A549 (cell line): ENCODE data around the gene MAPK13. TPM values are rescaled to one million over a fixed set of nuclear protein-coding genes. Genes with fewer than 3 reads are reported as not detected.

Experiments used
- ATAC-seq, 2 experiments: fragments of 200-7000 bp in 1 of 2; fragments of >200 bp in 1 of 2; cut with Nextera tagmentation in 1 of 2; cut with Tn5 transposase in 1 of 2; 3 replicates each; pipeline versions ENCODE4 v1.8.0 to v1.9.1; 2018 to 2020; ENCODE audit warnings: mild to moderate bottlenecking in 1 of 2, moderate library complexity in 1 of 2
- CTCF ChIA-PET: fragments of 300-600 bp; sonication (Branson Sonifier 250); formaldehyde crosslinking; extraction: SDS; loops from one replicate; lab custom pipeline; 2021; ENCODE audit warnings: antibody characterized with exemption, inconsistent platforms; lab: Yijun Ruan, JAX
- POLR2A ChIA-PET: fragments of 350-600 bp; formaldehyde crosslinking; extraction: SDS; loops from one replicate; lab custom pipeline; 2021; ENCODE audit warnings: antibody characterized with exemption, inconsistent platforms; lab: Yijun Ruan, JAX
- DNase-seq, 2 experiments: peaks; one replicate each; pipeline versions ENCODE4 v3.0.0 to v3.0.0-alpha.2; 2011 to 2016; ENCODE audit warnings: low read depth in 1 of 2, low spot score in 1 of 2
- FAIRE-seq: peaks from 2 replicates; lab custom pipeline; 2011; peaks lifted over from hg19 to GRCh38; lab: Jason Lieb, UNC
- H3K27ac ChIP-seq, 2 experiments: fragments of >200 bp; sonication (Bioruptor Twin); formaldehyde crosslinking; 3 replicates each; pipeline ENCODE4 v1.5.1; 2016 to 2017
- H3K4me1 ChIP-seq: fragments of >200 bp; sonication (Bioruptor Twin); formaldehyde crosslinking; 3 replicates; pipeline ENCODE4 v1.6.1; 2016
- H3K4me2 ChIP-seq: fragments of >200 bp; sonication (Bioruptor Twin); formaldehyde crosslinking; 3 replicates; pipeline ENCODE4 v1.6.1; 2016
- H3K4me3 ChIP-seq: fragments of >200 bp; sonication (Bioruptor Twin); formaldehyde crosslinking; 3 replicates; pipeline ENCODE4 v1.5.1; 2016
- H3K9me3 ChIP-seq: fragments of >200 bp; sonication (Bioruptor Twin); formaldehyde crosslinking; 3 replicates; pipeline ENCODE4 v1.6.1; 2016
- CEBPB ChIP-seq, 2 experiments: fragments of >200 bp in 1 of 2; sonication (Bioruptor Twin) in 1 of 2; formaldehyde crosslinking in 1 of 2; IDR thresholded peaks; 2 replicates each; pipeline ENCODE4 v1.6.1; 2012 to 2016
- CHD4 ChIP-seq: fragments of 200-600 bp; sonication (generic); IDR thresholded peaks from 2 replicates; pipeline ENCODE4 v1.6.1; 2016; ENCODE audit warnings: antibody characterized with exemption, mild to moderate bottlenecking, borderline replicate concordance
- CTCF ChIP-seq: fragments of >200 bp; sonication (Bioruptor Twin); formaldehyde crosslinking; IDR thresholded peaks from 3 replicates; pipeline ENCODE4 v1.5.1; 2016
- E2F6 ChIP-seq: IDR thresholded peaks from 2 replicates; pipeline ENCODE4 v1.6.1; 2012; ENCODE audit warnings: low read depth, borderline replicate concordance
- ESRRA ChIP-seq: fragments of 150-350 bp; IDR thresholded peaks from 2 replicates; pipeline ENCODE4 v1.6.1; 2014; ENCODE audit warnings: mild to moderate bottlenecking, low read length, borderline replicate concordance
- FOSB ChIP-seq: fragments of 250-450 bp; sonication (Bioruptor Pico); IDR thresholded peaks from 2 replicates; pipeline ENCODE4 v1.5.0; 2020; ENCODE audit warnings: mild to moderate bottlenecking, moderate library complexity
- FOXS1 ChIP-seq: fragments of 250-450 bp; sonication (Bioruptor Pico); IDR thresholded peaks from 2 replicates; pipeline ENCODE4 v1.5.0; 2020; ENCODE audit warnings: mild to moderate bottlenecking, moderate library complexity
- HDAC2 ChIP-seq: fragments of 200-600 bp; sonication (generic); IDR thresholded peaks from 2 replicates; pipeline ENCODE4 v1.6.1; 2016
- HES2 ChIP-seq: fragments of >200 bp; sonication (Bioruptor Twin); formaldehyde crosslinking; IDR thresholded peaks from 2 replicates; pipeline ENCODE4 v1.6.1; 2016
- HEYL ChIP-seq: fragments of 250-450 bp; sonication (Bioruptor Pico); IDR thresholded peaks from 2 replicates; pipeline ENCODE4 v1.8.0; 2021; ENCODE audit warnings: mild to moderate bottlenecking, moderate library complexity
- HOXB5 ChIP-seq: fragments of 250-450 bp; sonication (Bioruptor Pico); IDR thresholded peaks from 2 replicates; pipeline ENCODE4 v1.5.0; 2020; ENCODE audit warnings: mild to moderate bottlenecking, moderate library complexity
- JUN ChIP-seq, 2 experiments: fragments of >200 bp; sonication (Bioruptor Twin); formaldehyde crosslinking; IDR thresholded peaks; 2 replicates in 1 of 2; 3 replicates in 1 of 2; pipeline ENCODE4 v1.6.1; 2016 to 2017
- KDM5A ChIP-seq: fragments of 200-600 bp; sonication (generic); IDR thresholded peaks from 2 replicates; pipeline ENCODE4 v1.6.1; 2016; ENCODE audit warnings: antibody characterized with exemption, mild to moderate bottlenecking
- MAZ ChIP-seq: fragments of 150-350 bp; IDR thresholded peaks from 2 replicates; pipeline ENCODE4 v1.6.1; 2014; ENCODE audit warnings: antibody characterized with exemption, low read depth, low read length, borderline replicate concordance
- NFE2L2 ChIP-seq: fragments of 150-350 bp; conservative IDR thresholded peaks from 2 replicates; pipeline ENCODE4 v1.6.1; 2014; ENCODE audit warnings: low read length
- NR3C1 ChIP-seq: fragments of >200 bp; sonication (Bioruptor Twin); formaldehyde crosslinking; IDR thresholded peaks from 3 replicates; pipeline ENCODE4 v1.6.1; 2017
- PBX3 ChIP-seq: IDR thresholded peaks from 2 replicates; pipeline ENCODE4 v1.6.1; 2012
- PHF8 ChIP-seq: fragments of 200-600 bp; sonication (generic); IDR thresholded peaks from 2 replicates; pipeline ENCODE4 v1.6.1; 2016; ENCODE audit warnings: low read depth, mild to moderate bottlenecking, antibody characterized with exemption, moderate library complexity, borderline replicate concordance
- POLR2A ChIP-seq: IDR thresholded peaks from 2 replicates; pipeline ENCODE4 v1.6.1; 2012; ENCODE audit warnings: mild to moderate bottlenecking, low read length
- POLR2AphosphoS2 ChIP-seq: conservative IDR thresholded peaks from 2 replicates; pipeline ENCODE4 v1.6.1; 2012; ENCODE audit warnings: low read length, improper control_type of control experiment, inconsistent platforms
- RAD21 ChIP-seq, 2 experiments: fragments of >200 bp in 1 of 2; sonication (Bioruptor Twin) in 1 of 2; formaldehyde crosslinking in 1 of 2; IDR thresholded peaks in 1 of 2; conservative IDR thresholded peaks in 1 of 2; 2 replicates in 1 of 2; 3 replicates in 1 of 2; pipeline ENCODE4 v1.6.1; 2012 to 2018; ENCODE audit warnings: inconsistent platforms in 1 of 2
- RCOR1 ChIP-seq: fragments of 150-350 bp; IDR thresholded peaks from 2 replicates; pipeline ENCODE4 v1.6.1; 2014; ENCODE audit warnings: antibody characterized with exemption, low read length, low read depth
- RNF2 ChIP-seq: fragments of 200-600 bp; sonication (generic); IDR thresholded peaks from 2 replicates; pipeline ENCODE4 v1.6.1; 2016; ENCODE audit warnings: low read depth, mild to moderate bottlenecking, antibody characterized with exemption, moderate library complexity, borderline replicate concordance
- SMC3 ChIP-seq: fragments of >200 bp; sonication (Bioruptor Twin); formaldehyde crosslinking; IDR thresholded peaks from 3 replicates; pipeline ENCODE4 v1.6.1; 2018; ENCODE audit warnings: inconsistent platforms
- SREBF2 ChIP-seq: fragments of 450-650 bp; IDR thresholded peaks from 2 replicates; pipeline ENCODE4 v1.6.1; 2014; ENCODE audit warnings: mild to moderate bottlenecking, moderate library complexity
- USF2 ChIP-seq: fragments of 450-650 bp; IDR thresholded peaks from 2 replicates; pipeline ENCODE4 v1.6.1; 2014; ENCODE audit warnings: antibody characterized with exemption
- ZC3H11A ChIP-seq: fragments of 450-650 bp; IDR thresholded peaks from 2 replicates; pipeline ENCODE4 v1.6.1; 2014; ENCODE audit warnings: antibody characterized with exemption, mild to moderate bottlenecking
- ZFP36 ChIP-seq: fragments of 450-650 bp; IDR thresholded peaks from 2 replicates; pipeline ENCODE4 v1.6.1; 2014; ENCODE audit warnings: borderline replicate concordance; ENCODE audit not compliant: partially characterized antibody
- ZNF302 ChIP-seq: fragments of 250-450 bp; sonication (Bioruptor Pico); IDR thresholded peaks from 2 replicates; pipeline ENCODE4 v1.9.0; 2021; ENCODE audit warnings: inconsistent platforms, mild to moderate bottlenecking, moderate library complexity
- ZSCAN20 ChIP-seq: fragments of 250-450 bp; sonication (Bioruptor Pico); IDR thresholded peaks from 2 replicates; pipeline ENCODE4 v1.8.0; 2022; ENCODE audit warnings: mild to moderate bottlenecking, moderate library complexity
- WGBS: methylation state at CpG from one replicate; pipeline ENCODE4 v1.1.6; 2017; ENCODE audit errors: missing lambda C conversion rate; 5-methylcytosine and 5-hydroxymethylcytosine counted together
- polyA plus RNA-seq, 4 experiments: library from polyadenylated mRNA; depleted of rRNA in 3 of 4; stranded (reverse); fragments of >200 nt; fragmentation: RNase III in 1 of 4; extraction: RNeasy Plus Mini Kit Qiagen cat#74134 plus additional on column Dnase treatment in 1 of 4; gene quantifications; 2 replicates in 3 of 4; 3 replicates in 1 of 4; pipeline ENCODE4 v1.2.3, GENCODE V29; 2011 to 2017

The MAPK13 gene
- polyA plus RNA-seq, 2 of the 4 experiments (the other 2 are of a cell fraction): 0.45 to 0.63 TPM

- CTCF ChIA-PET: interaction anchor here (3.7 kb wide), 1 partner anchor 23 kb away, joined by 16 read pairs; no protein-coding TSS in a partner anchor
- POLR2A ChIA-PET: no interaction called here
Measured at GRCh38 chr6:36119209-36119608, 11.1 kb upstream of the MAPK13 start.

GRCh38 chr6:36120018-36120417 lies 10.3 kb upstream of the MAPK13 start:
- FAIRE-seq (no peak), DNase-seq (no peak), ATAC-seq (no peak)
- POLR2A ChIA-PET: no interaction called here
- no peak for TF ChIP-seq SMC3
- CTCF ChIA-PET: interaction anchor here (1.3 to 3.7 kb wide), 2 partner anchors 24 to 240 kb away, joined by 6 to 16 read pairs; no protein-coding TSS in a partner anchor
- WGBS: 88% methylated on average over 6 of the region's 6 CpGs
- H3K9me3 ChIP-seq: no peaks in the 10 kb centered on the region
- peaks cover 9% of the 10 kb centered on the region for H3K4me1 ChIP-seq
- H3K4me2 ChIP-seq: no peak overlapping the region
- H3K4me3 ChIP-seq: no peak overlapping the region
- no peak overlapping the region for H3K27ac ChIP-seq

More at GRCh38 chr6:36119209-36119608, 11.1 kb upstream of the MAPK13 start:
- ATAC-seq (no peak), FAIRE-seq (no peak), DNase-seq (no peak)
- TF ChIP-seq NR3C1 (no peak), ESRRA (no peak), RNF2 (no peak), FOSB (CRISPR knock-in tag) (no peak), POLR2AphosphoS2 (no peak), JUN (IDR thresholded peaks at IDR 0.05) (no peak), MAZ (no peak), KDM5A (no peak), HDAC2 (no peak), HES2 (no peak), FOXS1 (CRISPR knock-in tag) (no peak), PBX3 (no peak), PHF8 (no peak), RCOR1 (no peak), ZC3H11A (no peak), RAD21 (conservative IDR thresholded peaks at IDR 0.05 in 1 of 2, IDR thresholded peaks at IDR 0.05 in 1 of 2) (no peak), E2F6 (no peak), CEBPB (IDR thresholded peaks at IDR 0.05) (no peak), ZSCAN20 (no peak)
- Histone ChIP-seq H3K4me3 (no peak overlapping the region), H3K9me3 (no peaks in the 10 kb centered on the region), H3K4me1 (peaks cover 9% of the 10 kb centered on the region), H3K27ac (no peak overlapping the region), H3K4me2 (no peak overlapping the region)
- 85% methylated on average over 4 of the region's 4 CpGs for WGBS

GRCh38 chr6:36120539-36120938 lies 9.8 kb upstream of the MAPK13 start:
- ATAC-seq (no peak), FAIRE-seq (no peak), DNase-seq (no peak)
- Histone ChIP-seq H3K4me2 (no peak overlapping the region), H3K4me3 (no peak overlapping the region), H3K27ac (no peak overlapping the region; a peak in 1 of 6 replicates), H3K9me3 (no peaks in the 10 kb centered on the region), H3K4me1 (peaks cover 9% of the 10 kb centered on the region)
- TF ChIP-seq POLR2A: no peak
- no peak for TF ChIP-seq JUN (IDR thresholded peaks at IDR 0.05)
- no peak for TF ChIP-seq SMC3
- no peak for TF ChIP-seq HEYL (CRISPR knock-in tag)
- TF ChIP-seq CHD4: no peak
- TF ChIP-seq ZNF302 (CRISPR knock-in tag): no peak
- TF ChIP-seq CTCF: no peak
- TF ChIP-seq HOXB5 (CRISPR knock-in tag): no peak
- no peak for TF ChIP-seq NFE2L2
- TF ChIP-seq ZFP36: no peak
- TF ChIP-seq ESRRA: no peak
- TF ChIP-seq SREBF2: no peak
- TF ChIP-seq USF2: no peak
- 79% methylated on average over 10 of the region's 10 CpGs for WGBS
- POLR2A ChIA-PET: no interaction called here
- CTCF ChIA-PET: interaction anchor here (1.3 to 3.7 kb wide), 3 partner anchors 25 to 240 kb away, joined by 5 to 16 read pairs (median 6); no protein-coding TSS in a partner anchor
